Muscle layer of colon (tissue), 2 donors: ENCODE results near the gene KLHDC4.

Experiments used
- H3K27ac ChIP-seq: one replicate; pipeline ENCODE4 v1.7.0; 2013; ENCODE audit warnings: low read depth, mild to moderate bottlenecking, low read length, moderate library complexity
- H3K27me3 ChIP-seq, 2 donors: one replicate each; pipeline ENCODE4 v1.7.0; 2013; ENCODE audit warnings: low read length in 2 of 2, mild to moderate bottlenecking in 2 of 2; ENCODE audit not compliant: insufficient read depth in 2 of 2, control insufficient read depth in 1 of 2
- H3K36me3 ChIP-seq: one replicate; pipeline ENCODE4 v1.7.0; 2013; ENCODE audit warnings: mild to moderate bottlenecking, low read length; ENCODE audit not compliant: insufficient read depth
- H3K4me1 ChIP-seq: one replicate; pipeline ENCODE4 v1.7.0; 2013; ENCODE audit warnings: mild to moderate bottlenecking, low read length; ENCODE audit not compliant: insufficient read depth
- H3K4me3 ChIP-seq, 2 donors: one replicate each; pipeline ENCODE4 v1.7.0; 2013; ENCODE audit warnings: low read length in 2 of 2, low read depth in 1 of 2, mild to moderate bottlenecking in 1 of 2, moderate library complexity in 1 of 2
- H3K9ac ChIP-seq: one replicate; pipeline ENCODE4 v1.7.0; 2013; ENCODE audit warnings: low read length
- H3K9me3 ChIP-seq: one replicate; pipeline ENCODE4 v1.7.0; 2013; ENCODE audit warnings: mild to moderate bottlenecking, low read length
- donor health status: abdominal sarcoma.
- donor health status: Adenocarcinoma of cecum.

The KLHDC4 gene

GRCh38 chr16:87710887-87711286 is 54.9 kb downstream of the KLHDC4 start:
- Histone ChIP-seq H3K4me3 (no peak overlapping the region), H3K4me1 (no peaks in the 10 kb centered on the region), H3K27me3 (no peaks in the 10 kb centered on the region), H3K36me3 (peaks cover 11% of the 10 kb centered on the region), H3K27ac (no peak overlapping the region), H3K9me3 (no peaks in the 10 kb centered on the region), H3K9ac (no peak overlapping the region)

DNA sequence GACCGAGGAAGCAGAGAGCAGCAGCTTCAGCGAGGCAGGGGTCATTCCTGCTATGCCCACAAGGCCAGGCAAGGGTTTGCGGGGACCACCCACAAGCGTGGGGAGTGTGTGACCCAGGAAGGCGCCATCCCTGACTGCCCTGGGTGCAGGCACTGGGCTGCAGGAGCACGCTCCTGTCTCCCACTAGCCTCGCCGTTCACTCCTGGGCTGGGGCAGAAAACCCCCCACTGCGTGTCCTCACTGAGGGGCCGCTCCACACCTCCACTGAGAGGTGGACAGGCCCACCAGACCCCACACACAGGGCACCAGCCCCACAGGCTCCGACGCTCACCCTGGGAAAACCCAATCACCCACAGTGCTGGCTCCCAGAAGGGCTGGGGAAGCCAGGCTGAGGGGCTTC is 56.1 kb downstream of the KLHDC4 start:
- no peaks in the 10 kb centered on the region for H3K9me3 ChIP-seq
- H3K27ac ChIP-seq: no peak overlapping the region
- H3K27me3 ChIP-seq: no peaks in the 10 kb centered on the region
- no peaks in the 10 kb centered on the region for H3K4me1 ChIP-seq
- no peak overlapping the region for H3K9ac ChIP-seq
- peaks cover 11% of the 10 kb centered on the region for H3K36me3 ChIP-seq
- no peak overlapping the region for H3K4me3 ChIP-seq

DNA sequence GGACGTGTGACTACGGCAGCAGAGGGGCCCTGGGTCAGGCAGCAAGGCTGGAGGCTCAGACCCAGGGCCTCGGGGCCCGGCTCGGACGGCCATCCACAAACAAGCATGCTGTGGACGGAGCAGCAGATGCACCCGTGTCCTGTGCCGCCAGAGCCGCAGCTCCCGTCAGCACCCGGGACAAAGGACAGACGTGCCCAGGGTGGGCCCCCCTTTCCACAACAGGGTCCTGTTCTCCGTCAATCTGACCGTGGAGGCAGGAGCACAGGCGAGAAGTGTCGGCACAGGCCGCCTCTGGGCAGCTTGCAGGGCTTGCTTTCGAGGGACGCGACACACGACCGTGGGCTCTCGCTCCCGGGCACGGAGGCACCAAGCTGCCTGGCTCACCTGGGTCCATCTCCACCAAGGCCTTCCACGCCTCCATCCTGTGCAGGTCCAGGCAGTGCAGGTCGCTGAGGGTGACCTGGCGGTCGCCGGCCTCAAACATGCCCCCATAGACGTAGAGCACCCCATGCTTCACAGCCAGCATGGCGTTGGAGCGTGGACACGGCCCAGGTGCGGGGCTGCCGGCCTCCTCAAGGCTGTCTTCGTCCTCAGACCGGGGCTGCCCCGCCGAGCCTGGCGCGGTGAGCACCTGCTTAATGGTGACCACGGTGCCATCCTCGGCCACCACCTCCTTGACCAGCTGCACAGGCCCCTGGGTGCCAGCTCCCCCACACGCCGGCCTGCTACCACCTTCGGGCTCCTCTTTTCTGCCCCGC is 56.7 kb downstream of the KLHDC4 start:
- Histone ChIP-seq H3K9ac (no peak overlapping the region), H3K4me1 (no peaks in the 10 kb centered on the region), H3K36me3 (peaks cover 11% of the 10 kb centered on the region), H3K27me3 (no peaks in the 10 kb centered on the region), H3K27ac (no peak overlapping the region), H3K9me3 (no peaks in the 10 kb centered on the region), H3K4me3 (no peak overlapping the region)

GRCh38 chr16:87707714-87708580 is 57.8 kb downstream of the KLHDC4 start:
- H3K9ac ChIP-seq: no peak overlapping the region
- peaks cover 11% of the 10 kb centered on the region for H3K36me3 ChIP-seq
- H3K27me3 ChIP-seq: no peaks in the 10 kb centered on the region
- H3K4me1 ChIP-seq: no peaks in the 10 kb centered on the region
- no peak overlapping the region for H3K4me3 ChIP-seq
- H3K9me3 ChIP-seq: no peaks in the 10 kb centered on the region
- H3K27ac ChIP-seq: no peak overlapping the region

GRCh38 chr16:87707097-87707496 is 58.7 kb downstream of the KLHDC4 start:
- no peaks in the 10 kb centered on the region for H3K4me1 ChIP-seq
- no peak overlapping the region for H3K9ac ChIP-seq
- no peak overlapping the region for H3K4me3 ChIP-seq
- H3K27me3 ChIP-seq: no peaks in the 10 kb centered on the region
- no peak overlapping the region for H3K27ac ChIP-seq
- H3K36me3 ChIP-seq: peaks cover 11% of the 10 kb centered on the region
- H3K9me3 ChIP-seq: no peaks in the 10 kb centered on the region

- Histone ChIP-seq H3K27me3 (no peaks in the 10 kb centered on the region), H3K4me1 (no peaks in the 10 kb centered on the region), H3K36me3 (peaks cover 11% of the 10 kb centered on the region), H3K27ac (no peak overlapping the region), H3K9ac (no peak overlapping the region), H3K4me3 (no peak overlapping the region), H3K9me3 (no peaks in the 10 kb centered on the region)
Measured at GRCh38 chr16:87706278-87707000, 59.3 kb downstream of the KLHDC4 start.

DNA sequence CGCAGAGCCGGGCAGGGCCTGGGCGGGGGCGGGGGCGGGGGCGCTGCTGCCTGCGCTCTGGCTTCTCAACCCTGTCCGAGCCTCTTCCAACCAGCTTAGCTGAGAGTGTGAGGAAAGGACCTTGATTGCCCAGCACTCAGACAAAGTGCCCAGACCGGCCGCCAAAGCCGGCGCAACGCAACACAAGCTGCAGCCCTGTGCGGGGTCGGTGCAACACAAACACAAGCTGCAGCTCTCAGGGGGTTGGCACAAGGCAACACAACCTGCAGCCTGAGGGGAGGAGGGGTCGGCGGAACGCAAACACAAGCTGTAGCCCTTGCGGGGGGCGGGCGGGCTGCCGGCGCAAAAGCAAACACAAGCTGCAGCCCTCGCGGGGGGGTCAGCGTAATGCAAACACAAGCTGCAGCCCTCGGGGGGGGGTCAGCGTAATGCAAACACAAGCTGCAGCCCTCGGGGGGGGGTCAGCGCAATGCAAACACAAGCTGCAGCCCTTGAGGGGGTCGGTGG is 60.0 kb downstream of the KLHDC4 start:
- H3K4me1 ChIP-seq: no peaks in the 10 kb centered on the region
- no peaks in the 10 kb centered on the region for H3K9me3 ChIP-seq
- no peak overlapping the region for H3K4me3 ChIP-seq
- no peak overlapping the region for H3K9ac ChIP-seq
- no peak overlapping the region for H3K27ac ChIP-seq
- H3K36me3 ChIP-seq: peaks cover 8% of the 10 kb centered on the region
- no peaks in the 10 kb centered on the region for H3K27me3 ChIP-seq

DNA sequence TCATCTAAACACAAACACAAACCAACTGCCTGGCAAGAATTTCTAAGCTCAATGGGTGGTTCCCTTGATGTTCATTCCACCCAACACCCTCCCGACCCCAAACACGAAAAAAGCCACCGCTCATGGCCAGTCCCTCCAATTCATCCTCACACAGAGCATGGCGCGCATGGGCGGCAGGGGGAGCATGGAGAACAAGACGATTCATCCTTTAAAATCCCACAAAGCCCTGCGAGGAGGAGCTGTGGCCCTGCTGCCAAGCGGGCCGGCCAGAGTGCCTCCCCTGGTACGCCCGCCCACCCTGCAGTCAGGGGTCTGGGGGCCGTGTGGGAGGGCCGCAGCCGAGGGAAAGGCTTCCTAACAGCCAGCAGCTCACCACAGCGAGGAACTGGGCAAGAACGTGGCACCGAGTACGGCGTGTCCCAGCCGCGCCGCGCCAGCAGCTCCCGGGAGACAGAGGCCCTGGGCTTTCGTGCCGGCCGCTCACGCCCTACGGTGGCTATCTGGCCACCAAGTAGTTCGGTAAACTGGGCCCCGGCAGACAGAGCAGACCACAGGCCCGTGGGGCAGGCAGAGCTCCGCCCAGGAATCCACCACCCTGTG is 60.9 kb downstream of the KLHDC4 start:
- no peak overlapping the region for H3K9ac ChIP-seq
- no peaks in the 10 kb centered on the region for H3K27me3 ChIP-seq
- H3K27ac ChIP-seq: no peak overlapping the region
- H3K4me1 ChIP-seq: no peaks in the 10 kb centered on the region
- H3K36me3 ChIP-seq: no peaks in the 10 kb centered on the region
- no peaks in the 10 kb centered on the region for H3K9me3 ChIP-seq
- H3K4me3 ChIP-seq: no peak overlapping the region

GRCh38 chr16:87703835-87704375 is 61.9 kb downstream of the KLHDC4 start:
- Histone ChIP-seq H3K36me3 (no peaks in the 10 kb centered on the region), H3K27ac (no peak overlapping the region), H3K9ac (no peak overlapping the region), H3K27me3 (no peaks in the 10 kb centered on the region), H3K4me3 (no peak overlapping the region), H3K4me1 (no peaks in the 10 kb centered on the region), H3K9me3 (no peaks in the 10 kb centered on the region)

DNA sequence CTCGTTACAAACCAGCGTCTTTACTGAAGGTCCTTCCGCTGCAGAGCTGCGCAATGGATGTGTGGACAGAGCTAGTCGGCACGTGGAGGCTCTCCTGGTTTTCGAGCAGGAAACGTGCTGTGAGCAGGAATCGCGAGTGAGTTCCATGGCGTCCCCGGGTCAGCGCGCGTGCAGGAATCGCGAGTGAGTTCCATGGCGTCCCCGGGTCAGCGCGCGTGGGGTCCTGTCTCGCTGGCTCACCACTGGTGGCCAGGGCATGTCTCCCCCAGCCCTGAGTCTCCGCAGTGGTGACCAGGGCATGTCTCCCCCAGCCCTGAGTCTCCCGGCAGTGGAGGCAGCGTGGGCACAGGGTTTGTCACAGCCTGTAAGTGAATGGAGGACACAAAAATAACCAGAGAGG is 62.7 kb downstream of the KLHDC4 start:
- Histone ChIP-seq H3K9ac (no peak overlapping the region), H3K27me3 (no peaks in the 10 kb centered on the region), H3K9me3 (no peaks in the 10 kb centered on the region), H3K36me3 (no peaks in the 10 kb centered on the region), H3K4me1 (no peaks in the 10 kb centered on the region), H3K4me3 (no peak overlapping the region), H3K27ac (no peak overlapping the region)
